Measurements from ENCODE around the gene PRKCE. TPM values are rescaled to one million over a fixed set of nuclear protein-coding genes. Genes with fewer than 3 reads are reported as not detected.

The PRKCE gene
- total and polyA plus RNA-seq, 3 donors from 2014 or later: 27.4 to 35.8 (median 33.1) TPM

DNA sequence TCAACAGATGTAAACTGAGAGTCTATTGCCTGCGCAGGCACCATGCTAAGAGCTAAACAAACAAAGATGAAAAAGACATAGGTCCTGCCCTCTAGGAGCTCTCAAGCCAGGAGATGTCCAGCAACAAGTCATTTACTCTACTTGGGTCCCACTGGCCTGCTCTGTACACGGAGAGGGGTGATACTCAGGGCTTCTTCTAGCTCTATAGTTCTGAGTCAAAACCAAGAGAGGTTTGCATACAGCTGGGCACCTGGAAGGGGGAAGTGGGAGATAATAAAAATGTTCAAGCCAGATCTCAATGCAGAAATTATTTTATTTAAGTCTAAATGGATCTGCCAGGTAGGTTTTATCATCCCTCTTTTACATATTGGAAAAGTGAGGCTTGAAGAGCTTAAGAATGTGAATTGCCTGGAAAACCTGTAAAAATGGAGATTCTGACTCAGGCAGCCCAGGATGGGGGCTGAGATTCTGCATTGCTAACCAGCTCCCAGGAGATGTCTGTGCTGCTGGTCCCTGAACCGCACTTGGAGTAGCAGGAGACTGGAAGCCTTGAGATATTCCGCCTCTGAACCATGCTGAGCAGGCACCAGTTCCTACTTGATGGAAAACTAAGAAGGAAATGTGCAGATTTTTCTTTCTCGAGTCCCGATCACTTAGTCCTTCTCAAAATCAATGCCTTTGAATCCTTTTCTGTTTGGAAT is 201.1 kb downstream of the PRKCE start:
- Histone ChIP-seq H3K4me3 (no peak overlapping the region), H3K9me3 (no peaks in the 10 kb centered on the region), H3K4me1 (no peaks in the 10 kb centered on the region), H3K27ac (no peak overlapping the region), H3K27me3 (no peaks in the 10 kb centered on the region), H3K36me3 (ENCODE audit: low read depth, missing control alignments) (no peaks in the 10 kb centered on the region)
- intact Hi-C loops (cut with DNase I; ENCODE audit: low total_unique reads): no loop called here
- no peak for DNase-seq
- TF ChIP-seq CTCF (IDR thresholded peaks at IDR 0.05) (no peak), POLR2A (IDR thresholded peaks at IDR 0.05) (no peak)
- WGBS, 2 donors: 70 to 73% methylated on average over 6 of the region's 6 CpGs

DNA sequence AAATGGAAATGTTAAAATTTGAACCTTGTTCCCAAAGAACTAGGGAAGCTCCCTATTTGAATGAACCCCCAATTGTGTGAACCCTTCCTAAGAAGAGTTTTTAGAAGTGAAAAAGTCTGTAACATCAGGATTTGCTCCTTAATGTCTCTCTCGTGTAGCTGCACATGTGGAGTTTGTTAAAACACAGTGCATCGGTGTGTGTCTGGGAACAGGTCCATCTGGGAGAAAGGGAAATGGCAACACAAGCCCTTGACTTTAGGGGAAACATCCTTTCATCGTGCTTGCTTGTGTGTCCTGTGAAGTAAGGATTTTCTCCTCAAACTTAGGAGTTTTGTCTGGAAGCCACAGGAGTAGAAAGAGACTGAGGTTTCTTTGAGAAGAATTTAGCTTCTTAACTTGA is 203.9 kb downstream of the PRKCE start:
- TF ChIP-seq CTCF (IDR thresholded peaks at IDR 0.05): no peak
- TF ChIP-seq POLR2A (IDR thresholded peaks at IDR 0.05): no peak
- no peak for DNase-seq
- Histone ChIP-seq H3K27ac (no peak overlapping the region), H3K4me3 (no peak overlapping the region), H3K4me1 (no peaks in the 10 kb centered on the region), H3K9me3 (no peaks in the 10 kb centered on the region), H3K27me3 (no peaks in the 10 kb centered on the region), H3K36me3 (ENCODE audit: low read depth, missing control alignments) (no peaks in the 10 kb centered on the region)
- 38 to 51% methylated on average over 3 of the region's 3 CpGs for WGBS, 2 donors
- intact Hi-C loops (cut with DNase I; ENCODE audit: low total_unique reads): no loop called here

DNA sequence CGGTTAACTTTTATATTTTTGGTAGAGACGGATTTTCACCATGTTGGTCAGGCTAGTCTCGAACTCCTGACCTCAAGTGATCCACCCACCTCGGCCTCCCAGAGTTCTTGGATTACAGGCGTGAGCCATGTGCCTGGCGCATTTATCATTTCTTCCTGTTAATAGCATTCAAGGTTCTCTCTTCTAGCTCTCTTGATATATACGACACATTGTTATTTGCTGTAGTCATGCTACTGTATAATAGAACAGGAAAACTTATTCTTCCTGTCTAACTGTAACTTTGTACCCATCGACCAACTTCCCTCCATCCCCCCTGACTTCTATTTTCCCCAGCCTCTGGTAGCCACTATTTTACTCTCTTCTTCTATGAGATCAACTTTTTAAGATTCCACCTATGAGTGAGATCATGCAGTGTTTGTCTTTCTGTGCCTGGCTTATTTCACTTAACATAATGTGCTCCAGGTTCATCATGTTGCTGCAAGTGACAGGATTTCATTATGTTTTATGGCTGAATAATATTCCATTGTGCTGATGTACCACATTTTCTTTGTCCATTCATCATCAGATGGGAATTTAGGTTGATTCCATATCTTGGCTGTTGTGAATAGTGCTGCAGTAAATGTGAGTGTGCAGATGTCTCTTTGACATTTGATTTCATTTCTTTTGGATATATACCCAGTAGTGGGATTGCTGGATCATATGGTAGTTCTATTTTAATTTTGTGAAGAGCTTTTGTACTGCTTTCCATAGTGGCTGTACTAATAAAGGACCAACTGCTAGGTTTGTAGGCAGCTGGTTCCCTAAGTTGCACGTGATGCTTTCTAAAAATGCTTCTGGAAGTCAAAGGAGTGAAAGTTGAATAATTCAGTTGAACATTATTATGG is 205.2 kb downstream of the PRKCE start:
- Histone ChIP-seq H3K27ac (no peak overlapping the region), H3K4me1 (no peaks in the 10 kb centered on the region), H3K36me3 (ENCODE audit: low read depth, missing control alignments) (no peaks in the 10 kb centered on the region), H3K27me3 (no peaks in the 10 kb centered on the region), H3K4me3 (no peak overlapping the region), H3K9me3 (no peaks in the 10 kb centered on the region)
- 85 to 87% methylated on average over 9 of the region's 9 CpGs for WGBS, 2 donors
- DNase-seq: no peak
- TF ChIP-seq CTCF (IDR thresholded peaks at IDR 0.05) (no peak), POLR2A (IDR thresholded peaks at IDR 0.05) (no peak)
- intact Hi-C loops (cut with DNase I; ENCODE audit: low total_unique reads): no loop called here

- TF ChIP-seq CTCF (IDR thresholded peaks at IDR 0.05): no peak
- TF ChIP-seq POLR2A (IDR thresholded peaks at IDR 0.05): no peak
- Histone ChIP-seq H3K9me3 (no peaks in the 10 kb centered on the region), H3K4me1 (no peaks in the 10 kb centered on the region), H3K4me3 (no peak overlapping the region), H3K27me3 (no peaks in the 10 kb centered on the region), H3K36me3 (ENCODE audit: low read depth, missing control alignments) (no peaks in the 10 kb centered on the region), H3K27ac (no peak overlapping the region)
- 55 to 56% methylated on average over 4 of the region's 4 CpGs for WGBS, 2 donors
- intact Hi-C loops (cut with DNase I; ENCODE audit: low total_unique reads): no loop called here
- peak; percentile 36 for DNase-seq
Observed at GRCh38 chr2:45857275-45857609, 205.8 kb downstream of the PRKCE start.
